Breast epithelium (tissue), 3 donors: ENCODE data around the gene SMIM5.

Experiments
- POLR2A ChIP-seq: fragments of 450-650 bp; IDR thresholded peaks from one replicate; pipeline ENCODE4 v1.6.1; 2016; ENCODE audit warnings: antibody characterized with exemption, mild to moderate bottlenecking, moderate library complexity
- TF ChIP-seq, protein P1 (sequence below), 3 donors: fragments of 450-650 bp; IDR thresholded peaks; one replicate each; pipeline ENCODE4 v1.5.1; 2016 to 2017; ENCODE audit warnings: antibody characterized with exemption in 3 of 3, mild to moderate bottlenecking in 3 of 3, moderate library complexity in 3 of 3

DNA sequence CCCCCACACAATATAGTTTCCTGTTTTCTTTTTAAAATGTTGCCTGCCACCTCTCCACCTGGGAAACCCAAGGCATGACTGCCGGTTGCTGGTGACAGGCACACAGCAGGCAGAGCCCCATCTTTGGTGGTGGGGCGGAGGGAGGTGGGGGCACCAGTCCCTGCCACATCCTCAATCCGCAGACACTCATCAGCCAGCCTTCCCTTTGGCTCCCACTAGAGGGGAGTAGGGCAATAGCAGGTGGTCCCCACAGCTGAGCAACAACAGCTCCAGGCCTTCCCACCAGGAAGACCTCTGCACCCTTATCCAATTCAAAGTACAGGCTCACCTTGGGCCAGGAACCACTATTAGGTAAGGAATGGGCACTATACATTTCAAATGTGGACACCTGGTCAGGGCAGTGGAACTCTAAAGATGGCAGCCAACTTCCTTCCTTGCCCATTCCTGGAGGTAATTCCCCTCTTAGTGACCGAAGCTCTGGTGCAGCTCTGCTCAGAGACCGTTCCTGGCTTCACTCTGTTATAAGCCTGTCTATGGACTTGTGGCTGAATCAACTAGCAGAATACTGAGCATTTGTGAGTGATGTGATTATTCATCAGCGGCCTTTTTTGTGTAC, 19.8 kb downstream of the SMIM5 start:
- TF ChIP-seq, protein P1, sequence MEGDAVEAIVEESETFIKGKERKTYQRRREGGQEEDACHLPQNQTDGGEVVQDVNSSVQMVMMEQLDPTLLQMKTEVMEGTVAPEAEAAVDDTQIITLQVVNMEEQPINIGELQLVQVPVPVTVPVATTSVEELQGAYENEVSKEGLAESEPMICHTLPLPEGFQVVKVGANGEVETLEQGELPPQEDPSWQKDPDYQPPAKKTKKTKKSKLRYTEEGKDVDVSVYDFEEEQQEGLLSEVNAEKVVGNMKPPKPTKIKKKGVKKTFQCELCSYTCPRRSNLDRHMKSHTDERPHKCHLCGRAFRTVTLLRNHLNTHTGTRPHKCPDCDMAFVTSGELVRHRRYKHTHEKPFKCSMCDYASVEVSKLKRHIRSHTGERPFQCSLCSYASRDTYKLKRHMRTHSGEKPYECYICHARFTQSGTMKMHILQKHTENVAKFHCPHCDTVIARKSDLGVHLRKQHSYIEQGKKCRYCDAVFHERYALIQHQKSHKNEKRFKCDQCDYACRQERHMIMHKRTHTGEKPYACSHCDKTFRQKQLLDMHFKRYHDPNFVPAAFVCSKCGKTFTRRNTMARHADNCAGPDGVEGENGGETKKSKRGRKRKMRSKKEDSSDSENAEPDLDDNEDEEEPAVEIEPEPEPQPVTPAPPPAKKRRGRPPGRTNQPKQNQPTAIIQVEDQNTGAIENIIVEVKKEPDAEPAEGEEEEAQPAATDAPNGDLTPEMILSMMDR (IDR thresholded peaks at IDR 0.05) = peak in 2 of 3 donors; percentile 32 to 40
- TF ChIP-seq POLR2A = no peak
